Stimulated activated CD8-positive, alpha-beta memory T cell treated with anti-CD3 and anti-CD28 coated beads, Interleukin-7, amount 100 ng/mL, for 1 hour (primary cell): ENCODE data around the gene TBL2.
"Not testable (repeated sequence)": the region's sequence is repeated elsewhere in the genome, so short reads cannot be mapped to it uniquely, and the experiment has no call there.

Source experiments
- DNase-seq, 2 donors: peaks; one replicate each; pipeline ENCODE4 v3.0.0-alpha.2; 2020; ENCODE audit warnings: low read depth in 2 of 2

Gene TBL2

DNA sequence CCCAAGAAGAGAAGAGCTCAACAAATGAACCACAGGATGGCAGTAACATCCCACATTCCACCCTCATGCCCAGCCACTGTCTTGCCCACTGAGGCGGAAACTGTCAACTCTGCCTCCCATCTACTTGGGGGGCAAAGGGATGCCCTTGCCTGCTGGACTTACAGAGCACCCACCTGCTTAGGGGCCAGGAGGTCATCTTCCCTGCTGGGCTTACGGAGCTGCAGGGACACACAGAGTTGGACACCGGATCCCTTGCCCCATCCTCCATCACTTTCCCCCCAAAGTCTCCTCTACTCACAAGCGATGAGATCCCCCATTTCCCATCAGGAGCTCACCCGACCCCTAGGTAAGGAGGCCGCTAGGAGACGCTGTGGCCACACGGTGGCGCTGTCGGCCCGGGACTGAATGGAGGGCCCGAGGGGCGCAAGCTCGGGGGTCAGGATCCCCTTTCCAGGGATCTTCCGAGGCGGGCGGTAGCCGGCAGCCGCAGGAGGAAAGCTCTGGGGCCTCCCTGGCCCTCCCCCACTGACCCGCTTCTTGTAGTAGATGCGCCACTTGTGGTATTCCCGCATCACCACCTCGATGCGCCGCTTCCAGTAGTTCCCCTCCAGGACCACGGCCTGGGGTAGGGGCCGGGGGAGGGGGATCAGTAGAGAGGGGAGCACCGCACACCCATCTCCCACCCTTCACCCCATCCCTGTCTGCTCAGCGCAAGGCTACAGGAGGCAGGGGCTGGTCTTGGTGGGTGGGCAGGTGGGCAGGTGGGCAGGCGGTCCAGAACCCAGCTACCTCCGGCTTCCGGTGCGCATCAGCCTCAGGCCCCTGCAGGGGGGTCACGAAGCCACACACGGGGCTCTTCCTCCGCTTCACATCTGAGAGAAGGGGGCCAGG lies 28.7 kb upstream of the TBL2 start:
- peak; percentile 36 to 60 for DNase-seq

DNA sequence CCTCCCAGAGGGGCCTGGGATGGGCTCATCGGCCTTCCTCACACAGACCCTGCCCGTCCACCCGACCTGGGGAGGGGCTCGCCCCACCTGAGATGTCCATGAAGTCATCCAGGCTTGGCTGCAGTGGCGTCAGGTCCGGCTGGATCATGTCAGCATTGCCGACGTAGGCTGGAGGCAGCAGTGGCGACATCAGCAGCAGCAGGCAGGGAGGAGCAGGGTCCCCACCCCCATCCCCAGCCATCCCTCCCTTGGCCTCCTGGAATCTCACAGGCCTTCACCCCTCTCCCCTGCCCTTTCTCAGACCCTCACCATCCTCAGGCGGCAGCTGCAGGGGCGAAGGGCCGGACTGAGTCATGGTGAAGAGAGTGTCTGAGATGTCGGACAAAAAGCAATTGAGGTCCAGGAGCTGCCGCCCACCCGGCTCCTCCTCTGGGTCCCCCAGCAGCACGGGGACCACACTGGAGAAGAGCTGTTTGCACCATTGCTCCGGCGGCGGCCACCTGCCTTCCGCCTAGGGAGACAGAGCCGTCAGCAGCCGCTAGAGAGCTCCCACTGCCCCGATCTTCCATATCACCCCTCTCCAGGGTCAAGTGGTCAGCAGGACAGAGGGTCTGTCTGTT lies 27.3 kb upstream of the TBL2 start:
- DNase-seq = no peak

DNA sequence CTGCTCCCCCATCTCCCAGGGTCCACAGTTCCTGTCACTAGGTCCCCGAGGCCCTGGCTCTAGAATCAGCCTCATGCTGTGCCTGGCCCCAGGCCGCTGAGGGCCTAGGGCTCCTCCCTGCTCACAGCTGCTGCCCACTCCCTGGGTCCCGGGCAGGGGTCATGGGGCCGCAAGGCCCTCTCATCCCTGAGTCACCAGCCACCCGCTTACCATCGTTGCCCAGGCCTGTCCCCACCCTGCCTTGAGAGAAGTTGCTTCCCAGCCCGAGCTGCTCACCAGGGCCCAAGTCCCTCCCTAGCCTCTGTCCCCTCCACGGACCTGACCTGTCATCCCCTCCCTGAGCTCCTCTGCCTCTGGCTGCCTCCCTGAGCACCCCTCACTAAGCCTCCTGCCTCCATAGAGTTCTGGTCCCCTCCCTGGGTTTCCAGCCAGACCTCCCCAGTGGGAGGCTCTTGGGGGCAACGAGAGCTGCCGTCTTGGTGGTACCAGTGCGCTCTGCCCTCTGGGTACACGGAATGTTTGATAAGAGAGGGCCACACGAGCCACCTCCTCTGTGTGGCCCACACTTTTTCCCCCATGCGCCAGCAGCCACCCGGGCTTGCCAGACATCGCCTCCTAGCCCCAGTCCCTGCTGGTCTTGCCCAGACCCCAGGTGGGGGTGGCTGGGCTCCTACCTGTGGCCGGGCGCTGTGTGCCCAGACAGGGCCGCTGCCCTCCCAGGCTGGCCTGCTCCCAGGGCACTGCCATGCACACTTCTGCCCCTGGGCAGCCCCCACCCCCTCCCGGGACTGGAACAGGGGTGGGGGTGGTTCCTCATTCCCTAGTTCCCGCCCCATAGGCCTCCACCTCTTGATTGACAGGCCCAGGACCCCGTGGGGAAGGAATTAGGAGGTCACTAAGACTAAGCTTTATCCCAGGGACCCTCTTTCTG lies 24.6 kb upstream of the TBL2 start:
- DNase-seq = no peak

DNA sequence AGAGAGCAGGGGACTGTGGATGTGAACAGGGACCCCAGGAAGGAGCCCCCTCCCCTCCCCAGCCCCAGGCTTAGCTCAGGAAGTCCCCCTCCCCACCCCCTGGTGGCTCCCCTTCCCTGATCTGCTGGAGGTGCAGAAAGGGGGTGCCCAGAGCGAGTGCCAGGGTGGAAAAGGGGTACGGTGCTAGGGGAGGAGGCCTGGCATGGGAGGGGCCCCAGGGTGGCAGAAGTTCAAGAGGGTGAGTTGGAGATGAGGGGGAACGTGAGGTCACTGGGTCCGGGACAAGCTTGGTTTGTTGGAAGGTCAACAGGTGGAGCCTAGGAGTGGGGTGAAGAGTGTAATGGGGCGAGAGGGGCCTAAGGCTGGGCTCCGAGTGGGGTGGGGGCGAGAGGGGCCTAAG lies 21.5 kb upstream of the TBL2 start:
- DNase-seq = no peak

DNA sequence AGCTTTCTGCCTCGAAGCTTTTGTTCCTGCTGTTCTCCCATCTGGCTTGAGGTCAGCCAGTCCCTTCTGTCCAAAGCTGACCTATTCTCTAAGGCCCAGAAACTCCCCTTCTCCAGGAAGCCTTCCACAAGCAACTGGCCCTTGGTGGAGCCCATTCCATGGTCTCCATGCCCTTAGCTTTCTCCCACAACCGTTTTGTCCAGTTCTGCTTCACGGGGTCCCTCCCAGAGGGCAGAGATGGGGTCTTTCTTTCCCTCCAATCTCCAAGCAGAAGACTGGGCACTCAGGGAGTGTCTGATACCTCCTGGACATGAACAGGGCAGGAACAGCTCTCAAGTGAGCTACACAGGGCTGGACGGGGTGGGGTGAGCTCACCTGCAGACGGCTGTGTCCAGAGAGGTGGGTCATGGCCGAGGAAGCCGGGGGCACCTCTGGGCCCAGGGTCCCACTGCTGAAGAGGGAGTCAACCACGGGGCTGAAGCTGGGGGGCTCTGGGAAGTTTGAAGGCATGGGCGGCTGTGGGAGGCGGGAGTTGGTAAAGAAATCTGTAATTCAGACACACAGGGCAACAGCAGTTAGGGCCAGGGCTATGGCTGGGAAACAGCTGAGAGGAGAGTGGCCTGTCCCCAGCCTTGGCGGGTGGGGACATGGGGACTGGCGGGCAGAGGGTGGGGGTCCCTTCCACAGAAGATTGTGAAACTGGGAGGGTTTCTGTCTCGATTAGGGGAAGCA lies 20.9 kb upstream of the TBL2 start:
- DNase-seq = no peak

DNA sequence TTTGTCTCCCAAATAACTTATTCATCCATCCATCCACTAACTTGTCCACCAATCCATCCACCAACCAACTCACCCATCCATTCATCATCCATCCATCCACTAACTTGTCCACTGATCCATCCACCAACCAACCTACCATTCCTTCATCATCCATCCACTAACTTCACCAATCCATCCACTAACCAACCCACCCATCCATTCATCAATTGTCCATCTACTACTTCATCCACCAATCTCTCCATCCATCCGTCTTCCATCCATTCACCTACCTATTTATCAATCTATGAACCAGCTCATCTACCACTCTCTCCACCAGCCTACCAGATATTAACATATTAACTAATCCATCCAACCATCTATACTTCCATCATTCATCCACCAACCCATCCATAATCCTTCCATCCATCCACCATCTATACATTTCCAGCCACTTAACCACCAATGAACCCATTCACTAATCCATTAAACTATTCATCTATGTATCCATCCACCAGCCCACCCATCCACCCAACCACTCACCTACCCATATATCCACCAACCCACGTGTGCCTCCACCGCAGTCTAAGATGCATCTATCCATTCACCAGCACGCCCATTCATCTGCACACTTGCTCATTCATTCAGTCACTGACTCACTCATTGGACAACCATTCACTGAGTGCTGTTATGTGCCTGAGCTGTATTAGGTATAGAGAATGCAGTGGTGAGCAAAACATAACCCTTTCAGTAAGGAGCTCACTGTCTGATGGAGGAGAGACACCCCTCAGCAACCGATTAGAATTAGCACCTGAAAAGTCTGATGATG lies 19.8 kb upstream of the TBL2 start:
- DNase-seq = no peak

DNA sequence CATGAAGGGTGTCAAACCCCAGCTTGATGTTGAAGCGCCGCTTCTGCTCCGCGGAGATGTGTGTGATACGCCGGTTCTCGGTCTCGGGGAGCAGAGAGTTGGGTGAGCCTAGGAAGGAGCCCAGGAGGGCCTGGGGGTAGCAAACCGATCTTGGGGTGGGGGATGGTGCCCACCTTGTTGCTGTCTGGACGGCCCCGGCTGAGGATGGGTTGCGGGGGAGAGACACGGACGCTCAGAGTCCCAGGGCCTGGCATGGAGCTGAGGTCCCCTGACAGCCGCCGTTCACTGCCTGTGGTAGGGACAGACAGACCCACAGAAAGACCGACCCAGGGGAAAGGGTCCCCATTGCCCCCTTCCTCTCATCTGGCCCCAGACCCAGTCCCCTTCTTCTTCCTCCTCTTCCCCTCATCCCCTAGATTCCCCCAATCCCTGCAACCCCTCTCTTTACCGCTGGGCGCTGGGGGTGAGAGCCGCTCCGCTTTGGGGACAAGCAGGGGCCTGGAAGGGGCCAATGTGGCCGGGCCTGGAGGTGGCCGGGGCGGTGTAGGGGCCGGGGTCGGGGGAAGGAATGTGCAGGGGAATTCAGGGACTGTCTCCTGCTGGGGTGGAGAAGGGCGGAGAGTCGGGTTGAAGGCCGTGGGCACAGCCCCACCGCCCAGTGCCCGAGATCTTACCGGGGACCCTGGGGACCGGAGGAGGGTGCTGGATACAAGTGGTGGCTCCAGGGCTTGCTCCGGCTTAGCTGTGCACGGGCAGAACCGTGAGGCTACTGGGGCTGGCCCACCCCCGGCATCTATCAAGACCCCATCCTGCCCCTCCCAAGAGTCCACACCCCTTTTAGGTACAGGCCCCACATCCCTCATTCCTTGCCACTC lies 18.0 kb upstream of the TBL2 start:
- no peak for DNase-seq

DNA sequence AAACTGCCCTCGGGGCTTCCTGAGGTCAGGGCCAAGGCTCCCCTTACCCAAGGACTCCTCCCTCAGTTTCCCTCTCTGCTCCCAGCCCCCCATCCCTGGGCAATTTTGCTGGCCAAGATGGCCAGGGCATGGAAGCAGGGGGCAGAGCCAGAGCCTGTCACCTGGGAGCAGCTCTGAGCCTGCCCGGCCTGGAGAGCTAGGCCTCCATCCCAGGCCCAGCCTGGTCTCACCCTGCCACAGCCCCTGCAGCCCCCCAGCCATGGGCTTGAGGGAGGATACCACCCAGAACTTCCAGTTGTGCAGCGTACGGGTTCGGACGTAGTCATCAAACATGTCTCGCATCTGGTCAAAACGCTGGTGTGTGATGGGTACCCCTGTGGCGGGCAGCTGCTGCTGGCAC lies 17.0 kb upstream of the TBL2 start:
- DNase-seq = no peak

DNA sequence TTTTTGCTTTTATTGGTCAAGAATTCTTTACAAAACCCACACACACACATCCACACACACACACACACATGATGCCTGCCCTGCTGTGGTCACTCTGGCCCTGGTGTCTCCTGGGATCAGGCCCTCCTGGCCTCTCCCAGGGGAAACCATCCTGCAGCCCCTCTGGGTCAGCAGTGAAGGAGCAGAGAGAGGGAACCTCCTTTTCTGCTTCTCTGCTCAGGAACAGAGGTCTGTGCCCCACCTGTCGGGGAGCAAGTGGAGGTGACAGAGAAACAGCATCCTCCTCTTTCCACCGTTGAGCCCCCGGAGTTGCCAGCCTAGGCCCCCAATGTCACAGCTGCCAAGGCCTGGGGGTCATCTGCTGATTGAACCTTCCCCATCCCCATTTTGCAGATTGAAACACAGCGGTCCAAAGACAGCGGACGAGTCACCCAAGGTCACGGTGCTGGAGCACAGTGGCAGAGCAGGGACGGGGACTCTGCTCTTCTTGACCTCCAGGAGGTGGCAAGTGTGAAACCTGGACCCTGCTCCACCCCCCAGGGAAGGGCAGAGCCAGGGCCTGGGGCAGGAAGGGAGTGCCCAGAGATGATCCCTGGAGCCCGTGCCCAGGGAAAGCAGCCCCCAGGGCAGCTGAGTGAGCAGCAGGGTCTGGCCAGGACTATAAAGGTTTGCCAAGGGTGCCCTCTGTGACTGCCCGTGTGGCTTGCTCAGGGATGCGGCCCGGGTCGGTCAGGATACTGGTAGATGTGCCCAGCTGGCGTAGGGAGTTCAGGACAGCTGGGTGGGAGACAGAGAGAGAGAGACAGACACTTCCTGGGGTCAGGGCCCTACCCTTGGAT lies 15.0 kb upstream of the TBL2 start:
- no peak for DNase-seq

DNA sequence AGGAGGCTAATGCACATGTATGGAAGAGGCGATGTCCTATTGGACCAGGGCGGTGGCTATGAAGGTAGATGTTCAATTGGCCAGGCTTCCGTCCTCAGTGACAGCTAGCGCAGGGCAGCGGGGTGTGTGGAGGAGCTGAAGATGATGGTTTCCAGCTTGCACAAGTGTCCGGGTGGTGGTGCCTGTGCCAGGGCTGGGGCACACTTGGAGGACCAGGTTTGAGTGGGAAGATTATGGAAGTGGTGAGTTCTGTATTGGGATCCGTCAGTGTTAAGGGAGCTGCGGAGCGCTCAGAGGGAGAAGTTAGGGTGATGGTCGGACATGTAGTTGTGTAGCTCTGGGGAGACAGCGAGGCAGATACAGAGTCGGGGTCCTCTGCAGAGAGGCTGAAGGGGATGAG lies 8.5 kb upstream of the TBL2 start:
- DNase-seq = no peak

DNA sequence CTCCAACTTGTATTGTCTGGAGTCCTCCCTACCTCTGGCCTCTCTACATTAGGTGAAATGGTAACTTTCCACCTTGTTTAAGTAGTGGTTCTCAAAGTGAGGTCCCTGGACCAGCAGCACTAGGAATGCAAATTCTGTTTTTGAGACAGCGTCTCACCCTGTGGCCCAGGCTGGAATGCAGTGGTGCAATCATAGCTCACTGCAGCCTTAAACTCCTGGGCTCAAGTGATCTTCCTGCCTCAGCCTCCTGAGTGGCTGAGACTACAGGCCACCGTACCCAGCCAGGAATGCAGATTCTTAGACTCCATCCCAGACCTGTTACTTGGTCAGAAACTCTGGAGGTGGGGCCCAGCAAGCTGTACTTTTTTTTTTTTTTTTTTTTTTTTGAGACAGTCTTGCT lies 6.8 kb upstream of the TBL2 start:
- no peak for DNase-seq

DNA sequence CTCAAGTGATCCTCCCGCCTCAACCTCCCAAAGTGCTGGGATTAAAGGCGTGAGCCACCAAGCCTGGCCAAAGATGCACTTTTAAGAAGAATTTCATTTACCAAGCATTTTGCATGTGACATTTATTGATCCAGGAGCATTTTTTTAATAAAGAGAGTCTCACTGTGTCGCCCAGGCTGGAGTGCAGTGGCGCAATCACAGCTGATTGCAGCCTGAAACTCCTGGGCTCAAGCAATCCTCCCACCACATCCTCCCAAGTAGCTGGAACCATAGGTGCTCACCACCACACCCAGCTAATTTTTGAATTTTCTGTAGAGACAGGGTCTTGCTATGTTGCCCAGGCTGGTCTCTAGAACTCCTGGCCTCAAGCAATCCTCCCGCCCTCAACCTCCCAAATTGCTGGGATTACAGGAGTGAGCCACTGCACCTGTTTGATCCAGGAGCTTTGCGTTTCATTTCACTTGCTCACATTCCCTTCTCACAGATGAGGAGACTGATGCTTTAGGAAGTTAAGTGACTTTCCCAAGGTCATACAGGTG lies 4.4 kb upstream of the TBL2 start:
- DNase-seq = no peak

DNA sequence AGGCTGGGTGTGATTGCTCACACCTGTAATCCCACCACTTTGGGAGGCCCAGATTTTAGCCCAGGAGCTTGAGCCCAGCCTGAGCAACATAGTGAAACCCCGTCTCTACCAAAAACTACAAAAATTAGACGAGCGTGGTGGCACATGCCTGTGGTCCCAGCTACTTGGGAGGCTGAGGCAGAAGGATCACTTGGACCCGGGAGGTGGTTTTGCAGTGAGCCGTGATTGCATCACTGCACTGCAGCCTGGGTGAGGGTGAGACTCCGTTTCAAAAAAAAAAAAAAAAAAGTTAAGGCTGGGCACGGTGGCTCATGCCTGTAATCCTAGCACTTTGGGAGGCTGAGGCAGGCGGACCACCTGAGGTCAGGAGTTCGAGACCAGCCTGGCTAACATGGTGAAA lies 2.6 kb upstream of the TBL2 start:
- not testable (repeated sequence) for DNase-seq

DNA sequence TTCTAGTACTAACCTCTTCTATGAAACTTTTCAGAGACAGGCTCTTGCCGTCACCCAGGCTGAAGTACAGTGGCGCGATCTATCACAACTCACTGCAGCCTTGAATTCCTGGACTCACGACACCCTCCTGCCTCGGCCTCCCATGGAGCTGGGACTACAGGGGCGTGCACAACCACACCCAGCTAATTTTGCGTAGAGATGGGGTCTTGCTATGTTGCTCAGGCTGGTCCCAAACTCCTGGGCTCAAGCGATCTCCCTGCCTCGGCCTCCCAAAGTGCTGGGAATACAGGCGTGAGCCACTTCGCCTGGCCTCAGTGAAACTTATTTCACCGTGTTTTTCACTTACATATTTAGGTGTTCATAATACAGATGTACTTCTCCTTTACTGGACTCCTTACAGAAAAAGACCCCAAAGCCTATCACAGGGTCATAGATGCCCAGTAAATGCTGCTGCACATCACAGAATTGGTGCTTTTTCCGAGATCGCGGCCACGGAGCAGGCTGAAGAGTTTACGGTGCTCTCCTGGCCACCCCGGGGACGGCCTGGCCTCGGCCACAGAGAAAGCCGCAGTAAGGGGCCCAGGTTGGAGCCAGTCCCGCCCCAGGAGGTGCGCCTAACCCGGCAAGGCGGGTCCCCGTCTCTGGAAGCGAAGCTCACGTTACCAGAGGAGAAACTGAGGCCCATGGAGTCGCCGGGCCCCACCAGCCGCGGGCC lies 595 bp downstream of the TBL2 start:
- DNase-seq = no peak

DNA sequence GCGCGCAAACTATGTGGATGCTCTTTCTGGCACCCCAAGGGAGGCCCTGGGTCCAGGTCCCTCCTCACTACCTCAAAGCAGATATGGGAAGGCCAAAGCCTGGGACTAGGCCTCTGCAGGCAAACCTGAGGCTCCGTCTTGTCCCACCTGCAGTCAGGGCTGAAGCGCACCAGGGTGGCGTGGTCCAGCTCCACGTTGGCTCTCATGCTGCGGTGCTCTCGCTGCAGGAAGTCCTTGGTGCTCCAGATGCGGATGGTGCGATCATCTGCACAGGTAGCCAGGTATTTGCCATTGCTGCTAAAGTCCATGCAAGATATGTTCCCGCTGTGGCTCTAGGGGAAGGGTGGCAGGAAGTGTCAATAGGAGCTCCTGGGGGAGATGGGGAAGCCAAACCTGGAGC lies 4.6 kb downstream of the TBL2 start:
- DNase-seq = no peak

DNA sequence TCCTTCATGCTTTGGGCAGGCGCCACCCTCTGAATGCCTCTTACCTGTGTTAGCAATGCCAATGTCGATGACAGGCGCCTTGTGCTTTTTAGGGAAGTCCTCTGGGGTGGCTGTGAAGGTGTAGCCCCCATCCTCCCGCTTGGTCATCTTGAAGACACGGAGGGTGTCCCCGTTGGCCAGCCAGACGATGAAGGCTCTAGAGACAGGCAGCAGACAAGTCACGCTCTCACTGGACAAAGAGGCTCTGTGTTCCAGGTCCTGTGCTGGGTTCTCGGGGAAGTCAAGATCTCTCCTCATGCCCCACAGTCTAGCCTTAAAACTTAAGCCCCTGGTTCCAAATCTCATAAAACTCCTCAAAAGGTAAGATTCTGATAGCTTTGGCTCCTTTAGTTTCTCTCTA lies 5.1 kb downstream of the TBL2 start:
- no peak for DNase-seq

DNA sequence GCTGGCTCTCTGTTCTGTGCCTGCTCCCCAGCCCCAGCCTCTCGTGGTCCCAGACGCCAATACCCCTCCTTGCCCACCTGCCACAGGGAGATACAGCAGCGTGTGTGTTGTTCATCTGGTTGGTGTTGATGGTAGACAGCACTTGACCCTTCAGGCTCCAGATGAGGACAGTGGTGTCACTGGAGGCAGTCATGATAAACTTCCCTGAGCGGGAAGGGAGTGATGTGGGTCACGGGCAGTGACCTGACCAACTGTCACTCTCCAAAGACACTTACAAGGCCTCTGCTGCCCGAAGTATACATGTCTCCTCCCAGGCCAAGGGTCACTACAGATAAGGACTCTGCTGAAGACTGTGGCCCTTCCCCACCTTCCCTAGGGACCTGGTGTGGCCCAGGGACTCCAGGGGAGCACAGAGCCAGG lies 5.6 kb downstream of the TBL2 start:
- no peak for DNase-seq

DNA sequence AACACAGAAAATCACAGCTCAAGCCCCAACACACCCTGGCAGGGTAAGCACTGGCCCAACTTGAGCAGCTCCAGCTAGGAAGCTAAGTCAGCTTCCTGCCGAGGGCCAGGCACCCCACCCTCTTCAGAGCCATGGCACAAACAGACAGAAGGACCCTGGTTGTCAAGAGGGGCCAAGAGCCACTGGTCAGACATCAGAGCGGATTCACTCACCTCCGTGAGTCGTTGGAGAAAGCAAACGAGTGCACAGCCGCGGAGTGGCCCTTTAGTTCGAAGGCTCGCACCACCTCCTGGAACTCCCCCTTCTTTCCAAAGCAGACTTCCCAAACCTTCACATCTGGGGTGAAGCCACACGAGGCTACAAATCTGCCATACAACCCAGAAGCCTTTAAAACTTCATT lies 7.4 kb downstream of the TBL2 start:
- no peak for DNase-seq
